HG03095 (cell line): Measurements from ENCODE around the gene ATG7.
"Not testable (repeated sequence)": the region's sequence is repeated elsewhere in the genome, so short reads cannot be mapped to it uniquely, and the experiment has no call there.

Experiments used
- ATAC-seq: cut with Tn5 transposase; IDR thresholded peaks from one replicate; pipeline ENCODE4 v1.9.1; 2021; ENCODE audit warnings: moderate library complexity; ENCODE audit not compliant: unreplicated experiment

Gene ATG7

DNA sequence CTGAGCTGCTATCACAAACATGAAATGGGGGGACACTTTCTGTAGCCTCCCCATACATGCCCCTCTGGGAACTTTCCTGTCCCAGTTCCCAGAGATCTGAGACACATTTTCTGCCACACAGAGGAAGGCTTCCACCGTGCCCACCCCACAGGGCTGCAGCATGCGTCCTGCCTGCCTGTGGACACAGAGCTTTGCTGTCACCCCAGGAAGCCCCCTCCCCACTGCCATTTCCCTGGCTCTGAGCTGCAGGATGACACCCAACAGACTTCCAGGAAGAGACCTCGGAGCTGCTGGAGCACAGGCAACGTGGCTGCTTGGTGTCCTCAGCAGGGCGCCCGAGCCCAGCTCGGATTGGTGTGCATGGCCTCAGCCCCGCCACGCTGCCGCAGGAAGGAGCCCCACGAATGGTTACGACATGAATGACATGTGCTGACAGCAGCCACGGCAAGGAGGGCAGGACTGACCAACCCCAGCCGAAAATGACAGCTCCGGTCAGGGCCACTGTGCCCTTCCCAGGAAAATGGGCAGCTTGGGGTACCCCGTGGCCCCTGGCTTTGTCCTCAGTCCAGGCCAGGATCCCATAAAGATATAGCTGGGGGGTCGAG is 290.2 kb downstream of the ATG7 start:
- ATAC-seq: no peak

DNA sequence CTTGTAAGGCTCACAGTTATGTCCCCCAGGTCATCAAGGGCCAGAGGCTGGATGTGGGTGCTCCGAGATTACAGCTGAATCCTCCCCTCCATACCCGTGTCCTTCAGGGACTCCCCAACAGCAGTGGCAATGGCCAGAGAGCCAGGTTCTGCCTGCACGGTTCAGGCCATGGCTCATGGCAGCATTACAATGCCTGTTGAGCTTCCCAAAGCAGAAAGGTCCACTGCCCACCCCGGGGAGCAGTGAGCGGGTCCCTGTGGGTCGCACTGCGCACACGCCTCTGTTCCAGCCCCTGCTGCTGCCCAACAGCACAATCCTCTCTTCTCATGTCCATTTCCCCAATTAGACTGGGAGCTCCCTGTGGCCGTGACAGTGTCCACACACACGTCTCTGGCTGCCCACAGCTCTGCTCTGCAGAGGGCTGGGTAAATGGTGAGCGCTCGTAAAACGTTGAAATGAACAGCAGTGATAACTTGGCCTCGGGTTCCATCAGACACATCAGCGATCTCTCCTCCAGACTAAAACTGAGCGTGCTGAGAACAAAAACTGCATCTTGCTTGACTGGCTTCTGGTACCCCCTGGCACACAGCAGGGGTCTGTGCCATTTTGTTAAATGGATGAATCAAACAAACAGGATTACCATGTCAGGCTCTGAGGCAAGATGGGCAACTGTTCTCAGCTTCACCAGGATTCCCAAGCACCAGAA is 291.1 kb downstream of the ATG7 start:
- ATAC-seq: no peak

DNA sequence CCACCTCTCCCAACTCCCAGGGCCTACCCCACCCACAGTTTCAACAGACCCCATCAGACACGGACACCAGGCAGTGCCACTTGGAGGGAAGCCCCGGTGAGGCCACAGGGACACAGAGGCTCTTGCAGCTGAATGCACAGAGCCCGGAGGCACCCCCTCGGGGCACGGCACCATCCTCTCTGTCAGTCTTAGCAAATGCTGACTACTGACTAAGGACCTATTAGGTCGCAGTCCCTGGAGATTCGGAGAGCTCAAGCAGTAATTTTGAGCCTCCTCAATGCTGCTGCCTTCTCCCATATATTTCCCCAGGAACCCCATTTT is 291.6 kb downstream of the ATG7 start:
- ATAC-seq: no peak

DNA sequence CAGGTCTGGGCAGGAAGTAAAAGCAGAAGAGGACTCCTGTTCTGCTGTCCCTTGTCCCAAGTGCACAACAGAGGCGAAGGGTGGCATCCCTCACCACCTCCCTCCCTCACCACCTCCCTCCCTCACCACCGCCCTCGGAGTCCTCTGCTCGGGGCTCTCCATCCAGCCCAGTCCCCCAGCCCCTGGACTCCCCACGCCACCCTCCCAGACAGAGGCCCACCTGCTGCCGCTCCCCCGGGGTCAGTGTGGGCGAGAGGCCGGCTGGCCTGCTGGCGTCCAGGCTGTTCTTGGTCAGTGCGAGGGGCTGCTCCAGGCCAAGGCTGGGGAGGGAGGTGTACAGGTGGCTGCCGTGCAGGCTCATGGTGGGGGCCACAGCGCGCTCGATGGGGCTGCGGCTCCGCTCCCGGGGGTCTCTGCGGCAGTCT is 292.4 kb downstream of the ATG7 start:
- no peak for ATAC-seq

DNA sequence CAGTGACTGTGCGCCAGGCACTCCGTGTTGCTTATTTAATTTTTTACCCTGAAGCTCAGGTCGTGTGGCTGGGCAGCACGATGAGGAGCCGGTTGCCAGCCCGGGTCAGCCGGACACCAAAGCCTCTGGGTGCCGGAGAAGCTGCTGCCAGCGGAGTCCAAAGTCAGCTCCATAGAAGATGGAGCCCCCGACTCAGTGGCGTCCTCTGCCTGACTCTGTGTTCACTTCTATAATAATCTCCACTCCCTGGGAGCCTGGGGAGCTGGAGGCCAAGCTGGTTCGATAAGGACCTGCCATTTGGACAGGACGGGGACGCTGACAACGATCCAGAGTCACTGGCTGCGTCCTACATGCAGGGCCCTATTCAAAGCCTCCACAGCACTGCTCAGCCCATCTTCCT is 292.9 kb downstream of the ATG7 start:
- no peak for ATAC-seq

DNA sequence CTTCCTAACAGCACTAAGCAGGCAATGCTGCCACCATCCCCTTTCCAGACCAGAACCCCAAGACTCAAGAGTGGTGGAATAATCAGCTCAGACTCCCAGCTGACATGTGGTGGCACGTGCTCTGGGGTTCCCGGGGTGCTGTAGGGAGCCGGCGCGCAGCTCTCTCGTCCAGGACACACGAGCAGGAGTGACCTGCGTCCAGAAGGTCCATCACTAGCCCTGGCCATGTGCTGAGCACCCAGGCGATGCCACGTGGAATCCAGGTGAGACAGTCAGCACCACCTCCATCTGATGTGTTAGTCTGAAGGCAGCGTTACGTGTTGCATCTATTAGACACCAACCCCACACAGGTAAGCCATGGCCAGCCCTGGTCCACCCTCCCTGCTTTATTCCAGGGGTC is 293.3 kb downstream of the ATG7 start:
- ATAC-seq: no peak

DNA sequence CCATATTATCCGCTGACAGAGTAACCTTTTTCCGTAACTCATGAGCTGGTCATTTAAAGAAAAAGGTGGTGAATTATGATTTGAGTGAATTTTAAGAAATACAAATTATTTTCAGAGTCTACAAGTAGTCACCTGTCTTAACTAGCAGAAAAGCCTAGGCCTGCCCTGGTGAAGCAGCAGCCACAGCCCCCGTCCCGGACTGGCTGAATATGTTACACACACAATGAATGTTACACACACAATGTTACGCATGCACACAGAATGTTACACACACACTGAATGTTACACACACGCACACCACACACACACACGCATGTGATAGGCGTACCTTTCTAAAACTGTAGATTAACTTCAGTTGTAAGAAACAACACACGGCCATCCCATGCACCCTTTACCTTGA is 293.7 kb downstream of the ATG7 start:
- ATAC-seq: no peak

DNA sequence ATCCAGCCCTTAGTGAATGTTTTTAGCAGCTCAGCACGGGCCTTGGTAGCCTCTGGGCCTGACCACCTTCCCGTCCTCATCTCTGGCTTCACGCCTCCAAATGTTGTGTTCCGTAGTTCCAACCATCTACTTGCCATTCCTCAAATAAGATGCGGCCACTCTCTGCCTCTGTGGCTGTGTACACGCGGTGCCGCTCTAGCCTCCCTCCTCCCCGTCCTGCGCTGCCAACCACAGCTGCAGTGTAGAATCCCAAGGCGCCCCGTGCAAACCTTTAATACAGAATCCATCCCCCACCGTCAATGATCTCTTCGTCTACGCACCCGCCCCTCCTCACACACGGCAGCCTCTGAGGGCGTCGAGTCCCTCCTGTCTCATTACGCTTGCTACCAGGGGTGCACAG is 294.3 kb downstream of the ATG7 start:
- ATAC-seq: no peak

DNA sequence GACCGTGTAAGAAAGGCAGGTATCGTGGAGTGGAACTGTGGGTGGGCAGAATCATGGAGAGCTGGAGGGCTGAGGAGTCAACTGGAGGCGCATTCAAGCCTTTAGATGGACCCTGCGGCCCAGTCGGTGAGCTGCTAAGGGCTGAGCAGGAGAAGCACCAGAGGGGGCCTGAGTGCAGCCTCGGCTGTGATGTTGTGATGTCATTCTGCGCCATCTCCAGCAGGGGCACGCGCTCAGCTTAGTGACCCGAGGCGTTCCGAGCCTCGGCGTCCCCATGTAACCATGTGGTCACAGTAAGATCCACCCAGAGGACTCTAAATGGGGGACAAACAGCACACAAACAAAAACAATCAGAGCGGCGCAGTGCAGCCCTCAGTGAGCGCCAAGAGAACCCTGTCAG is 294.7 kb downstream of the ATG7 start:
- no peak for ATAC-seq

DNA sequence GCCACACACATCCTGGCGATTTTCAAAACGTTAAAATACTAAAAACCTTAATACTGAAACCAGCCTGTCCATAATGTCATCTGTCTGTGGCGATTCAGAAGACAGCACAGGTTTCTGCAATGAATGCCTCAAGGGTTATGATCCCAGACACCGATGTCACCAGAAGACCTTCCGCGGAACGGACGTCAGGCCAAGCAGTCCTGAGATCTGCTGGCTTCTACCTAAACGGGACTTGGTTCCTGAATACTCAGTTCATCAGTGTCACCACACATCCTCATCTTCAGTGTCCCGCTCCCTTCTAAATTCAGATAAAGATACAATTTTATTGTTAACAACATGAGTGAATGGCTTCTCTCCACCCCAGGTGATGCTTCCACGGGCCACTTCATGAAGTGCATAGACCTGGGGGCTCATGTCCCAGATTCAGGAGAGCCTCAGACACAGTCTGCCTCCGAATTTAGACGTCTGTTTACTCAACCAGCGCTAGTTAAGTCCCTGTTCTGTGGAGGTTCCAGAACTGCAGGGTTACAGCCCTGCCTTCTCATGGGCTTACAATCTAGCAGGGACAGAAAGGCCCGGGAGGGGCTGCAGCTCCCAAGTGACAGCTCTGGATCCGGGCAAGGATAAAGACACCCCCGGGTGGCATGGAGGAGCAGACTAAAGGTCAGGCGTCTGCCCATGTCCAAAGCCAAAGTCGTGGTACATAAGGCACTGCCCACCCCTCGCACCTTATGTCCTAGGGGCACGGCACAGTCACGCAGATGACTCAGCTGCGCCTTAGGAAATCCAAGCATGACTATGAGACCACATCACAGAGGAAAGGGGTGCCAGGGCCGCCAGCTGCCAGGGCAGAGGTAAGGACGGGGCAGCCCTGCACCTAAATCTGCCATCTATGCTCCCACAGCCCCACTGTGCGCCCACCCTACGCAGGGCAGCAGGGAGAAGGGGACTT is 295.6 kb downstream of the ATG7 start:
- no peak for ATAC-seq

DNA sequence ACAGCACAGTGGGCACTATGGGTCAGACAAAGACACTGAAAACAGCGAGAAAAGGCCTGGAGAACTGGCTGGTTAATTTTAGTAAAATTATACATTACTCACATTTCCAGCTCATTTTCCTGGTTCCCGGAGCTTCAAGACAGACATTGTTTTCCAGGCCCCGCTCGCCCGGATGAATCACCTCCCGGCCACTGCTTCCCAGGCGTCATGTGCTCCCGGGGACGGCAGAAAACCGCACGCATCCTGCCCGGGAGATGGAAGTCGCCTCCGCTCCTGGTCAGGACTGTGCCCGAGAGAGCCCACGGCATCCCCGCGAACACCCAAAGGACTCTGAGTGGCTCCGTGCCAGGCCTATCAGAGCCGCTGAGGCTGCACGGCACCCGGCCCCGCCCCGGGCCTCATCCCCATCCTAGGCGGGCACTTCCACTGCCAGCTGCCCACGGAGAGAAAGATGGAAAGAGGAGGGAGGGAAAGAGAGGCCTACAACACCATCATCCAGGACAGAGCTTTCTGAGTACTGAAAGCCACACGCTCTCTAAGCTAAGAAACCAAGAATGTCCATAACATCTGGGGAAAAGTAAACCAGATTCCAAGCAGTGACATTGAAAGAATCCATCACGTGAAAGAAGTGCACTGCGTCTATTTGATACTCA is 296.4 kb downstream of the ATG7 start:
- ATAC-seq: no peak

DNA sequence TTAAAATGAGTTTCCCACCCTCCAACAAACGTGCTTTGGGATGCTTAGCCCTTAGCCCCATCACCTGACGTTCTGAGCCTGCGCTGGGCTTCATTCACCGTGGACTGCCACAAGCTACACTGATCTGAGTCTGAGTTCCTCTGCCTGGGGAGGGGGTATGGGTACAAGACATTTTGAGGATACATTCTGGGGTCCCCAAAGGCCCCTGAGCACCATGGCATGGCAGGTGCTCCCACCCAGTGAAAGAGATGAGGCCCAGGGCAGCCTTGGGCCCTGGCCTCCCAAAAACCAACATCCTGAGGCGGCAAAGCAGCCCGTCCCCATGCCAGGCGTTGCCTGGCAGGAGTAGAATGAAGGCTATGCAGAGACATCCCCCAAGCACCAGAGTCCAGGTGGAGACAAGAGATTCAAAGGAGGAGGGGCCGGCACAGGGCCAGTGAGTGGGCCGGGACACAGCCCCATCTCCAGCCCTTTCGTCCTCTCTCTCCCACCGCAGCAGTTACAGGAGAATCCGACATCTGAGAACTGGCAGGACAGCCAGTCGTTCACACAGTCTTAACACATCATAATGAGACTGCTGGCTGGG is 297.1 kb downstream of the ATG7 start:
- no peak for ATAC-seq

DNA sequence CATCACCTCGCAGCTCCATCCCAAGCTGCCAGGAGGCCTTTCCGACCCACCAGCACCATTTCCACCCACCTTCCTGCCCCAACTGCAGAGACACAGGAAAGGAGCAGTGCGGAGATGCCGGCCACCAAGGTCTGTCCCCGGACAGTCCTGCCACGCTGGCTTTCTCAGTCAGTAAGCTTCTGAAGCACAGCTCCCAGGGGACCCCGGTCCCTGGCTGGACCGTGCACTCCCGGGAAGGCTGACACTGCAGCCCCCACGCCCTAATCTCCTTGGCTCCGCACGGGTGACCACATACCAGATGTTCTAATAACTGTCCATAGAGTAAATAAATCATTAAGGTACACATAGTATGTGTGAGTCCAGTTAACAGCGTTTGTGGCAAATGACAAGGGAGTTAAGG is 298.1 kb downstream of the ATG7 start:
- ATAC-seq: no peak

DNA sequence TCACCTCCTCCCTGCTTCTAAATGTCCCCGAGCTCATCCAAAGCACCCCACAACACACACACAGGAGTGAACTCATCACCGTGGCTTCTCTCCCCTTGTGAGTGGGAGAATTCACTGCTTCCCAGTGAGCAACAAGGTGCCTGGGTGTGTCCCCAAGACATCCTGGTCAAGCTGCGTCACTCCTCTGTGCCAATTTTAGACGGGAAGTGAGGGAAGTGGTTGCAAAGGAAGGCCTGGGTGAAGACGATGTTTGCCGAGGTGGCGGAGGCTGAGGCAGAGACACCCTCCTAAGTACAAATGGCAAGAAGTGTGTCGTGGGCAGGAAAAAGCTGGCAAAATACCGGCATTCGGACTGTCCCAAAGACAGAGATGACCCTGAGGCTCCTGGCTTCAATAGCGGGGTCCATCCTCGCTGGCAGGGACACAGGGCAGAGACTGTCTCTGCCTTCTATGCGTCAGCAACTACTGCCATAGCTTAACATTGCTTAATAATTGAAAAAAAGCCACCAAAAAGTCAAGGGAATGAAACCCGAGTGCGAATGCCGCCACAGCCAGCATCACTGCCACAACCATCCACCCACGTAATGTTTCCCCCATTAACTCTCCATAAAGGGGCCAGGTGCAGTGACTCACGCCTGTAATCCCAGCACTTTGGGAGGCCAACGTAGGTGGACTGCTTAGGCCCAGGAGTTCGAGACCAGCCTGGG is 298.7 kb downstream of the ATG7 start:
- no peak for ATAC-seq

DNA sequence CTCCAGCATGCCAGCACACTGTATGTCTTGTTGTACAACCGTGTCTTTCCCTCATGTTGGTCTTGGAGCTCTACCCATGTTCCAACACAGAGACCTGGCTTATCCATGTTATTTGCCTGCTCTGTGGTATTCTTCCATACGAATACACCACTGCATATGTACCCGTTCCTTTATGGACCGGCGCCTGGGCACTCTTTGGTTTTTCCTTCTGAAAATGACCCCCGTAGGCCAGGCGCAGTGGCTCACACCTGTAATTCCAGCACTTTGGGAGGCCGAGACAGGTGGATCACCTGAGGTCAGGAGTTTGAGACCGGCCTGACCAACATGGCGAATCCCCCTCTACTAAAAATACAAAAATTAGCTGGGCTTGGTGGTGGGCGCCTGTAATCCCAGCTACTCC is 300.5 kb downstream of the ATG7 start:
- not testable (repeated sequence) for ATAC-seq

DNA sequence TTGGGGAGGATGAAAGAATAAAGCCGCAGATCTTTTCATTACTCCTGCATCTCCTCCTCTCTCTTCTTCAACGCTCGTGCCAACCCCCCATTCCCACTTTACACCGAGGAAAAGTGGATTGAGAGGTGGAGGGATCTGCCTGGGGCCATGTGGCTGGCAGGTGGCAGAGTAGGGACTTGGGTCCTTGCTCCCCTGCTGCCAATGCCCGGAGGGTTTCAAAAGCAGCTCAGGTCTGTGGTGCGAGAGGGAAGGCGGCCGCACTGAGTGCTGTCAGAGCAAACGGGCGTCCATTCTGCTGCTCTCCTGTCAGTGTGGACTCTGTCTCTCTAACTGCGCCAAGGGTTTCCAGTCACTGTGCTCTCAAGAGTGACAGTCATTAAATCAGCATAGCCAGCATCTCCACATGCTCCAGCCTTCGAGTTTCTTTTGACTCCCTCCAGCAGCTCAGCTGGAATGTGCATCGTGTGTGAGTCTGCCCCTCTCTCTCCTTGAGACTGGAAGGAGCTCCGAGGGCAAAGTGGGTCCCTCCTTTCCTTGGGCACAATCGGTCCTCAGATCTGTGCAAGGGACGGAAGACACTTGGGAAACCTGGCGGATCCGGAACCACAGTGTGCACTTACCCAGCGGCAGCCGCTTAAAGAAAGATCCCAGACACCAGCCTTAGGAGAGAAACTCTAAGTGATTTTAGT is 302.9 kb downstream of the ATG7 start:
- no peak for ATAC-seq

DNA sequence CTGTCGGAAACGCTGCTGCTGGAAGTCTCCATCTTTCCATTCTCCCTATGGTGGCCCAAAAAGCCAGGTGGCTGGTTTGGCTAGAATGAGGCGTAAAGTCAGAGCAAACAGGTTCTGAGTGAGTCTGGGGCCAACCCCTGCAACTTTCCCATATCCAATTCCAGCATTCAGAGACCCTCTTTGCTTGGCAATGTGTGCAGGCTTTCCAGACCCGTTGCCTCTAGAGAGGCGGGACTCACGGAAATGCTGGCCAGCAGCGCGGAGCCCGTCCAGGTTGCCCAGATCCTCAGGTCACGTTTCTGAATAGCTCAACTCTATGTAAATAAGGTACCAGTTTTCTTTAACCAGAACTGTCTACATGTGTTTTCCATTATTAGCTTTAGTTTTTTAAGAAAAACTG is 303.5 kb downstream of the ATG7 start:
- no peak for ATAC-seq

DNA sequence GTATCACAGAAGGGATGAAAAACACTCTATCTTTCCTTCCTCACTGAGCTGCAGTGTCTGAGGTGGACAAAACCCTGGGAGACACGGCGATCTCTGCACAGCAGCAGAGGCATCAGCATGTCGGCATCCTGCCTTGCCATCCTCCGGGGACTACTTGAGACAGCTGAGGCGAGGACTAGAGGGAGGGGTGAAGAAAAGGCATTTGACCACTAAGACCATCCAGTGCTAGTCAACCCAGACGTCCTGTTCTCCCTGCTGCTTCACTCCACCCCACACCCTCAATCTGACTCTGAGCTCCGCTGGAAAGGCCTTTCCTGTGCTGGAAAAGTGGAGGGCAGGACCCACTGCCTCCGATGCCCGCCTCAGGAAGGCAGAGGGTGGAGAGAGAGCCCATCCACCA is 304.3 kb downstream of the ATG7 start:
- ATAC-seq: no peak

DNA sequence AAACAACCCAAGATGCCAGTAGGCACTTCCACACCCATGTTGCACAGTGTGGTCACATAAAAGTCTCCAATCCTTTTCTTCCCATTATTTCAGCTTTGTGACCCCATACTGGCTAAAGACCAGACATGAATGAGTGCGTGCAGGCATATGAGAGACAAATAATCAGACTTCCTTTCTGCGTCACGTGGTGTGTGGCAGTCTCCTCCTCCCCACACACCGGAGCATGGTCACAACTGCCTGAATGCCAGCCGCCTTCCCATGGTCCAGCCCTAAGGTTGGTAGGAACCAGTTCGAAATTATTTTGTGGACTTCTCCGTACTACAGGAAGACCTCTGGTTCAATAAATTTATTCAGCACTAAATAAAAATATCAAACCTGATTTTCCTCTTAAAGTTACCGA is 306.0 kb downstream of the ATG7 start:
- no peak for ATAC-seq

DNA sequence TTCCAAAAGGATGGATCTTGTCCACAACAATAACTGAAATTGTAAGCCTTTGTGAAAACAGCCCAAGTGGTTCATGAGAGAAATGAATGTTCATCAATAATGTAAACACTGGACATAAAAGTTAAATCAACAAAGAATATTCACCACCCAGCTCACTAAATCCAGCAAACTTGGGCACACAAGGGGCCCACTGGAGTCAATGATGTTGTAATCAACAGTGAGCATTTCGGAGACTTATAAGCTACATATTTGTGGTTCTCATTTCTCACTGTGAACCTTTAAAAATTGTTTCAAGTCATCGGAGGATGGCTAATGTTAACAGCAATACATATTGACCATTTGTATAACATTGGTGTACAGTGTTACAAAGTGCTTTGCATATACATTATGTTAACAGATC is 308.4 kb downstream of the ATG7 start:
- no peak for ATAC-seq
